HepG2 (cell line): ENCODE data around the gene RERE. TPM values are rescaled to one million over a fixed set of nuclear protein-coding genes. Genes with fewer than 3 reads are reported as not detected.

Experiments
- ATAC-seq: fragments of 200-7000 bp; cut with Tn5 transposase; 3 replicates; pipeline ENCODE4 v1.9.1; 2020; ENCODE audit warnings: mild to moderate bottlenecking, moderate library complexity
- BruUV-seq: library from RNA; stranded (reverse); fragments of 400-500 nt; replicated peaks from 2 replicates; lab custom pipeline; 2021; lab: Mats Ljungman, UMichigan
- CTCF ChIA-PET: fragments of 300-600 bp; formaldehyde crosslinking; extraction: SDS; loops from one replicate; lab custom pipeline; 2021; ENCODE audit warnings: low total read pairs, inconsistent platforms, low intra/inter-chr PET ratio; lab: Yijun Ruan, JAX
- POLR2A ChIA-PET: fragments of 350-600 bp; sonication (Branson Sonifier 250); formaldehyde crosslinking; loops from one replicate; lab custom pipeline; 2020; ENCODE audit warnings: antibody characterized with exemption, inconsistent platforms; lab: Yijun Ruan, JAX
- DNase-seq: peaks from one replicate; pipeline ENCODE4 v3.0.0-alpha.2; 2015; ENCODE audit warnings: low spot score
- FAIRE-seq: peaks from 3 replicates; lab custom pipeline; 2011; peaks lifted over from hg19 to GRCh38; lab: Jason Lieb, UNC
- H2AFZ ChIP-seq: one replicate; pipeline ENCODE4 v1.6.1; 2011; ENCODE audit warnings: low read length, inconsistent platforms
- H3K27ac ChIP-seq: fragments of 300-600 bp; 3 replicates; pipeline ENCODE4 v1.8.0; 2011; ENCODE audit warnings: mixed run types, mild to moderate bottlenecking, mixed read lengths, low read length, inconsistent platforms; ENCODE audit not compliant: insufficient read depth; ENCODE audit errors: extremely low read length
- H3K27me3 ChIP-seq, 2 experiments: fragments of 200-600 bp in 1 of 2; 2 replicates in 1 of 2; 3 replicates in 1 of 2; pipeline versions ENCODE4 v1.6.0 to v1.8.0; 2011; ENCODE audit warnings: low read length in 2 of 2, mild to moderate bottlenecking in 2 of 2, moderate library complexity in 2 of 2, inconsistent platforms in 1 of 2; ENCODE audit not compliant: insufficient read depth in 2 of 2, control insufficient read depth in 1 of 2
- H3K36me3 ChIP-seq, 2 experiments: fragments of 200-600 bp in 1 of 2; replicated peaks in 1 of 2; 2 replicates in 1 of 2; 3 replicates in 1 of 2; pipeline versions ENCODE4 v1.5.1 to v1.8.0; 2011; ENCODE audit warnings: low read length in 2 of 2, inconsistent platforms in 1 of 2; ENCODE audit not compliant: insufficient read depth in 2 of 2, control insufficient read depth in 1 of 2
- H3K4me1 ChIP-seq: 2 replicates; pipeline ENCODE4 v1.5.1; 2012; ENCODE audit warnings: low read length, inconsistent platforms; ENCODE audit not compliant: insufficient read depth
- H3K4me2 ChIP-seq: 2 replicates; pipeline ENCODE4 v1.6.0; 2011; ENCODE audit warnings: low read depth, low read length, inconsistent platforms
- H3K4me3 ChIP-seq, 3 experiments: fragments of 200-600 bp in 1 of 3; sonication (generic), shearing (Covaris generic) in 1 of 3; replicated peaks in 1 of 3; 2 replicates each; pipeline ENCODE4 v1.5.1; 2011 to 2016; ENCODE audit warnings: low read length in 3 of 3, inconsistent platforms in 2 of 3, low read depth in 2 of 3, mild to moderate bottlenecking in 2 of 3, control low read depth in 1 of 3, mixed read lengths in 1 of 3; ENCODE audit not compliant: insufficient read depth in 1 of 3
- H3K79me2 ChIP-seq: one replicate; pipeline ENCODE4 v1.6.1; 2011; ENCODE audit warnings: low read length, inconsistent platforms; ENCODE audit not compliant: insufficient read depth
- H3K9ac ChIP-seq: 2 replicates; pipeline ENCODE4 v1.6.0; 2011; ENCODE audit warnings: mild to moderate bottlenecking, low read depth, low read length, inconsistent platforms; ENCODE audit not compliant: insufficient read depth
- H3K9me3 ChIP-seq: 2 replicates; pipeline ENCODE4 v1.5.1; 2012; ENCODE audit warnings: mild to moderate bottlenecking, low read length
- H4K20me1 ChIP-seq: 2 replicates; pipeline ENCODE4 v1.6.0; 2011; ENCODE audit warnings: inconsistent platforms, mild to moderate bottlenecking, low read length, moderate library complexity; ENCODE audit not compliant: insufficient read depth
- CEBPB ChIP-seq: IDR thresholded peaks from 2 replicates; pipeline ENCODE4 v1.6.1; 2011; ENCODE audit warnings: low read depth, low read length, improper control_type of control experiment, borderline replicate concordance
- EP300 ChIP-seq, 3 experiments: sonication (generic) in 1 of 3; formaldehyde crosslinking in 1 of 3; IDR thresholded peaks; 2 replicates each; pipeline versions ENCODE4 v1.5.1 to v1.6.1; 2011 to 2020; ENCODE audit warnings: low read depth in 2 of 3, low read length in 2 of 3, borderline replicate concordance in 1 of 3, improper control_type of control experiment in 1 of 3, mild to moderate bottlenecking in 1 of 3, missing genetic modification reagents in 1 of 3, moderate library complexity in 1 of 3
- MAF1 ChIP-seq: sonication (generic); formaldehyde crosslinking; IDR thresholded peaks from 2 replicates; pipeline ENCODE4 v1.5.0; 2020; ENCODE audit warnings: missing genetic modification reagents, borderline replicate concordance
- NFYB ChIP-seq: sonication (generic); formaldehyde crosslinking; IDR thresholded peaks from 2 replicates; pipeline ENCODE4 v1.4.0; 2020; ENCODE audit warnings: missing genetic modification reagents
- NONO ChIP-seq, 2 experiments: fragments of 450-650 bp in 1 of 2; sonication (generic) in 1 of 2; formaldehyde crosslinking in 1 of 2; IDR thresholded peaks in 1 of 2; conservative IDR thresholded peaks in 1 of 2; 2 replicates each; pipeline versions ENCODE4 v1.6.1 to v1.8.0; 2017 to 2022; ENCODE audit warnings: mild to moderate bottlenecking in 1 of 2, missing genetic modification reagents in 1 of 2, moderate library complexity in 1 of 2
- PAX8 ChIP-seq: sonication (generic); formaldehyde crosslinking; IDR thresholded peaks from 2 replicates; pipeline ENCODE4 v1.8.0; 2022; ENCODE audit warnings: mild to moderate bottlenecking, missing genetic modification reagents, borderline replicate concordance
- ZNF224 ChIP-seq: sonication (generic); formaldehyde crosslinking; IDR thresholded peaks from 2 replicates; pipeline ENCODE4 v1.5.0; 2020; ENCODE audit warnings: mild to moderate bottlenecking, missing genetic modification reagents
- whole genome bisulfite sequencing: methylation state at CpG from one replicate; pipeline ENCODE4 v1.1.6; 2017; ENCODE audit warnings: low lambda C conversion rate; 5-methylcytosine and 5-hydroxymethylcytosine counted together
- in situ Hi-C: cut with HindIII; loops from 2 replicates; pipeline ENCODE4 v1.10.0; 2017; ENCODE audit warnings: low pct_unique_long_range_greater_than_20kb; ENCODE audit not compliant: extremely low pct_ligation_motif_present
- intact Hi-C: fragments of 100-400 bp; cut with micrococcal nuclease; formaldehyde crosslinking; loops from one replicate; pipeline ENCODE4 v1.10.0; 2022; ENCODE audit not compliant: unreplicated experiment
- polyA plus RNA-seq, 8 experiments: library from polyadenylated mRNA; depleted of rRNA in 3 of 8; stranded (reverse) in 7 of 8; unstranded in 1 of 8; fragments of >200 nt; fragmentation: Illumina TruSeq in 4 of 8; extraction: Trizol in 4 of 8; gene quantifications; 2 replicates each; pipeline versions ENCODE4 v1.2.1 to v1.2.3, GENCODE V29; 2011 to 2016; ENCODE audit warnings: low read depth in 4 of 8, missing spikeins in 1 of 8, mixed read lengths in 1 of 8; ENCODE audit not compliant: insufficient read depth in 1 of 8
- total RNA-seq, 5 experiments: library from RNA; depleted of rRNA; stranded (reverse); fragments of >200 nt; fragmentation: Illumina TruSeq; extraction: Trizol; gene quantifications; 2 replicates each; pipeline ENCODE4 v1.2.3, GENCODE V29; 2016; ENCODE audit warnings: low read depth in 1 of 5

Gene RERE
- total and polyA plus RNA-seq, 2 of the 13 experiments (the other 11 are each of a cell fraction or from before 2014, with no cell fraction given): 18.3 to 21.9 TPM

- Histone ChIP-seq H3K4me1 (peaks cover 54% of the 10 kb centered on the region), H3K27me3 (no peaks in the 10 kb centered on the region), H3K9ac (no peak overlapping the region), H3K79me2 (peaks cover 24% of the 10 kb centered on the region), H3K36me3 (peaks cover 1 to 11% of the 10 kb centered on the region in 2 experiments; a peak in 3 of 5 replicates), H3K4me2 (no peak overlapping the region), H3K27ac (peak overlapping the region; percentile 66), H3K4me3 (no peak overlapping the region), H3K9me3 (no peaks in the 10 kb centered on the region), H4K20me1 (peaks cover 44% of the 10 kb centered on the region), H2AFZ (no peak overlapping the region)
- no TSS peak for BruUV-seq
- in situ Hi-C loops: no loop called here
- TF ChIP-seq CEBPB: peak; percentile 34; the same call in 1 of the 2 replicates
- no peak for TF ChIP-seq ZNF224 (CRISPR knock-in tag)
- no peak for TF ChIP-seq MAF1
- peak in 1 of 2 experiments; percentile 1; a peak in 1 of 4 replicates for TF ChIP-seq EP300 (IDR thresholded peaks at IDR 0.05; ENCODE audit: low read depth in 2 of 2, low read length in 2 of 2)
- no peak for TF ChIP-seq EP300 (CRISPR knock-in tag; IDR thresholded peaks at IDR 0.05; ENCODE audit: borderline replicate concordance)
- TF ChIP-seq NONO (IDR thresholded peaks at IDR 0.05): no peak
- no peak for TF ChIP-seq NONO (CRISPR knock-in tag; conservative IDR thresholded peaks at IDR 0.05)
- no peak for TF ChIP-seq PAX8 (CRISPR knock-in tag)
- no peak for TF ChIP-seq NFYB (CRISPR knock-in tag)
- ChIA-PET POLR2A (interaction anchor here (1.0 kb wide), 1 partner anchor 14 kb away, joined by 3 read pairs; no protein-coding TSS in a partner anchor), CTCF (no interaction called here)
- WGBS: 47% methylated on average over 2 of the region's 2 CpGs
- FAIRE-seq (peak; percentile 34), ATAC-seq (peak; percentile 46), DNase-seq (no peak)
- intact Hi-C loops: no loop called here
These were observed 339.5 kb downstream of the RERE start for GRCh38 chr1:8477983-8478362.
